Neuron (in vitro differentiated cells): ENCODE results near the gene TPR.

Experiments
- H2AFZ ChIP-seq: one replicate; pipeline ENCODE4 v1.6.1; 2013; ENCODE audit warnings: low read depth, mild to moderate bottlenecking, inconsistent platforms, low read length, moderate library complexity
- H3K27me3 ChIP-seq: one replicate; pipeline ENCODE4 v1.6.1; 2013; ENCODE audit warnings: low read length; ENCODE audit not compliant: insufficient read depth
- H3K36me3 ChIP-seq: one replicate; pipeline ENCODE4 v1.6.1; 2013; ENCODE audit warnings: low read length; ENCODE audit not compliant: insufficient read depth
- H3K4me1 ChIP-seq: one replicate; pipeline ENCODE4 v1.6.1; 2013; ENCODE audit warnings: low read length; ENCODE audit not compliant: insufficient read depth
- H3K4me3 ChIP-seq: 2 replicates; pipeline ENCODE4 v1.5.1; 2013; ENCODE audit warnings: mild to moderate bottlenecking, low read length, moderate library complexity
- H3K9me3 ChIP-seq: one replicate; pipeline ENCODE4 v1.6.1; 2013; ENCODE audit warnings: low read length

The TPR gene

GRCh38 chr1:186297439-186298045 is 77.5 kb downstream of the TPR start:
- Histone ChIP-seq H3K9me3 (no peaks in the 10 kb centered on the region), H3K27me3 (no peaks in the 10 kb centered on the region), H3K4me3 (no peak overlapping the region), H3K36me3 (no peaks in the 10 kb centered on the region), H2AFZ (no peak overlapping the region), H3K4me1 (no peaks in the 10 kb centered on the region)

DNA sequence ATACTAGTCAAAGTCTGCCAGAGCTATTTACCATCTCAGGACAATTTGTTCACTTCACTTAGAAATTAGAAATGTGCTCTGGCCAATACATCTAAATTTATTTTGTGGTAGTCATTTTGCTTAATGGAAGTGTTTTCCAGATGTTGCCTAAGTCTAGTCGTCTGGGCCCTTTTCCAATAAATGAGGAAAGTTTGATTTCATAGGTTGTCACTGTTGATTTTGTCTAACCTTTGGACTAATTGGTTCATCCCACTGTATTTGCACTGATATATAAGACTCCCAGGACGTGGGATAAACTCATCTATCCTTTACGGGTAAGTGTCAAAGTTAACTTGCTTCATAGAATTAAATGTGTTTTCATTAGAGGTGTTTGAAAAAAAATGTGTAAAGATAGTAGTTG is 79.1 kb downstream of the TPR start, which contains the start of gene PRG4:
PRG4 (plus strand) TSS at position 300 of the 400 bp plus-strand sequence.
- no peak within 1 kb of the TSS for H3K4me3 ChIP-seq
- H3K27me3 ChIP-seq, result no peaks in the 10 kb centered on the region
- H3K4me1 ChIP-seq, result no peaks in the 10 kb centered on the region
- no peak within 1 kb of the TSS for H2AFZ ChIP-seq
- H3K9me3 ChIP-seq, result no peaks in the 10 kb centered on the region
- H3K36me3 ChIP-seq, result no peaks in the 10 kb centered on the region

DNA sequence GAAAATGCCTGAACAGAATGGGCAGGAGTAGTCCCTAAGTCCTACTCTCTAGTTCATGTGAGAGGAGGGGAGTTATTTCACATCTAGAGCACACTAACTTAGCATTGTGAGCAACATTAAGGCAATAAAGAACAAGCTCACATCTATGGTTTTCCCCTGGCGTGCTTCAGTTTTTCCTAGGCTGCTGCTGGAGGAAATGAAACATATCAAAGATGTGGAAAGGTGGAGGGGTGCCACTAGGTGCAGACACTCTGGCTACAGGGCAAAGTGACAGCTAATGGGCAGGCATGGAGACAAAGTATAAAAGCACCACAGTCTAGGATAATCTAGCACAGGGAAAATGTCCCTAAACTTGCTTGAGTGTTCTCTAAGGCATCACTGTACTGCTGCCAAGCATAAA is 82.2 kb downstream of the TPR start:
- Histone ChIP-seq H2AFZ (no peak overlapping the region), H3K27me3 (peaks cover under 1% of the 10 kb centered on the region), H3K9me3 (no peaks in the 10 kb centered on the region), H3K4me1 (no peaks in the 10 kb centered on the region), H3K4me3 (no peak overlapping the region), H3K36me3 (no peaks in the 10 kb centered on the region)

DNA sequence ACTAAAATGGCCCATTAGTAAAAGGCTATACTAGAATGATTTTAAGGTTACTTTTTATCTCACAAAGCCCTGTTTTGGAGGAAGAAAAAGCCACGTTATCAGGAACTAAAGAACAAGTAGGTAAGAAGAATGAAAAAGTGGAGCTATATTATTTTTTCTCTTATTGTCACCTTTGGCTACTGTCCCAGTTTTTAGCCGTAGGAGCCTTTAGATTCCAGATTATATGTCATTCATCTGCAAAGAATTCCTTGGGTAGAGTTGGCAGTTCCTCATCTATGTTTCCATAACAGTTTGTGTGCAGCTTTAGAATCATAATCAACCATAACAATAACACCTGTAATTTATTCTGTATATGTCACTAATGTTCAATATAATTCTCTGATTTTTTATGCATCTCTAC is 83.8 kb downstream of the TPR start:
- peaks cover 2% of the 10 kb centered on the region for H3K27me3 ChIP-seq
- H3K36me3 ChIP-seq, result no peaks in the 10 kb centered on the region
- H3K4me3 ChIP-seq, result no peak overlapping the region
- H2AFZ ChIP-seq, result no peak overlapping the region
- no peaks in the 10 kb centered on the region for H3K4me1 ChIP-seq
- H3K9me3 ChIP-seq, result no peaks in the 10 kb centered on the region

DNA sequence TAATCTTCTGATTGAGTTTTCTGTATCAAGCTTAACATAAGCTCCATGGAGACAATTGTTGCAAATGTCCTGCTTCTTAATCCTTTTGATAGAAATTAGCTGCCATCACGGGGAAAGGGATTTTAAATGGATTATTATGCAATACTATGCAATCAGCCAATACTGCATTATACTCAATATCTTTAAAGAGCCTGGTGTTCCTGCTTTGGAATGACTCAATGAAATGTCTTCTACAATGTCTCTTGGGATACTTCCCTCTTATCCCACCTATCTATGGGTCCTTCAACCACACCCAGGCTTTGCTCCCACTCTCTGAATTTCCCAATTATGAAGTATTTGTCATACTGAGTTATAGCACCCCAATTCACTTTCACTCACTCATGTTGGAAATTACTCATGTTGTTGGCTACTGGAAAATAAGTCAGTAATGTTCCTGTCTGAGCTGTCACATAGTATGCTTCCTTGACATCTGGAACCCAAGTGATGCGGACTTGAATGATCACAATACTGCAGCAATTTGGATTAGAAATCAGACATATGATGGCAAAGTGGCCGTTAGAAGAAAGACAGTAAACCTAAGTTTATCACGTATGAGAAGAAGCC is 85.0 kb downstream of the TPR start:
- Histone ChIP-seq H3K27me3 (peaks cover 2% of the 10 kb centered on the region), H3K36me3 (no peaks in the 10 kb centered on the region), H3K9me3 (no peaks in the 10 kb centered on the region), H2AFZ (no peak overlapping the region), H3K4me1 (no peaks in the 10 kb centered on the region), H3K4me3 (no peak overlapping the region)

GRCh38 chr1:186286615-186287315 is 88.3 kb downstream of the TPR start:
- Histone ChIP-seq H3K36me3 (no peaks in the 10 kb centered on the region), H3K4me1 (no peaks in the 10 kb centered on the region), H3K27me3 (peaks cover 2% of the 10 kb centered on the region), H2AFZ (no peak overlapping the region), H3K9me3 (no peaks in the 10 kb centered on the region), H3K4me3 (no peak overlapping the region)

DNA sequence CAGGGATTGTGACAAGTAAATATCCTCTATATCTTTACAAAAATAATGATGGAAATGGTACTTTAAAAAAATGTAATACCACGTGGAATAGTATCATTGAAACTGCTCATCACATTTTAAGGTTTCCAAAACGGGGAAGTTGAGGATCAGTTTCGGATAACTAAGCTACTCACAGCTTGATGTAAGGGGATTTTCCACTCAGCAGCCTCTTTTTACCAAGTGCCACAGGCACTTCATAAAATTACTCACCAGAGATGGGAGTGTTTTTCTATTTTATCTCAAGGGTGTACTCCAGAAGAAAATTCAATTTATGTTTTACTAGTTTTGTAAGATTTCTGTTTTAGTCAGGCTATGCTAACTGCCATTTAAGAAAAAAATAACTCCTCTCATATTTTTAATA is 91.7 kb downstream of the TPR start:
- H3K9me3 ChIP-seq, result no peaks in the 10 kb centered on the region
- H3K36me3 ChIP-seq, result no peaks in the 10 kb centered on the region
- H3K27me3 ChIP-seq, result peaks cover 2% of the 10 kb centered on the region
- H3K4me3 ChIP-seq, result no peak overlapping the region
- H3K4me1 ChIP-seq, result no peaks in the 10 kb centered on the region
- no peak overlapping the region for H2AFZ ChIP-seq

DNA sequence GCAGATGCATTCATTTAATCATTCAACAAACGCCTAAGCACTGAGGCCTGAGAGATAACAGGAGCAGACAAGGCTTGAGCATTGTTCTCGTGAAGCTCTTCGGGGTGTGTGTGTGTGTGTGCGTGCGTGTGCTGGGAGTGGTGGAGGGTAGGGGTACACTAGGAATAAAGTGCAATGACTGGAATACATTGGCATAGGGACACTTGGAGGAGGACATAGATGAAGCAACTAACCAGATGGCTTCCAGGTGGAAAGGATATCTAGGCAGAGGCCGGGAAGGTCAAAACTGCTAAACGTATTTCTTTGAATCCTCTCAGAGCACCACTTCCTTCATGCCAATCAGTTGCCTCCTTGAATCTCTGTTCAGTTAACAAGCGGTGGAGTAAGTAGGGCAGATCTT is 92.6 kb downstream of the TPR start:
- H3K4me3 ChIP-seq, result no peak overlapping the region
- no peaks in the 10 kb centered on the region for H3K36me3 ChIP-seq
- no peaks in the 10 kb centered on the region for H3K9me3 ChIP-seq
- H3K27me3 ChIP-seq, result no peaks in the 10 kb centered on the region
- H3K4me1 ChIP-seq, result no peaks in the 10 kb centered on the region
- H2AFZ ChIP-seq, result no peak overlapping the region

- Histone ChIP-seq H2AFZ (no peak overlapping the region), H3K9me3 (no peaks in the 10 kb centered on the region), H3K4me3 (no peak overlapping the region), H3K36me3 (no peaks in the 10 kb centered on the region), H3K4me1 (no peaks in the 10 kb centered on the region), H3K27me3 (no peaks in the 10 kb centered on the region)
These were observed 99.2 kb downstream of the TPR start for GRCh38 chr1:186275822-186276221.

GRCh38 chr1:186272486-186272885 is 102.6 kb downstream of the TPR start:
- no peaks in the 10 kb centered on the region for H3K4me1 ChIP-seq
- no peak overlapping the region for H3K4me3 ChIP-seq
- no peak overlapping the region for H2AFZ ChIP-seq
- no peaks in the 10 kb centered on the region for H3K9me3 ChIP-seq
- H3K27me3 ChIP-seq, result no peaks in the 10 kb centered on the region
- H3K36me3 ChIP-seq, result no peaks in the 10 kb centered on the region

GRCh38 chr1:186271032-186271431 is 104.0 kb downstream of the TPR start:
- no peaks in the 10 kb centered on the region for H3K36me3 ChIP-seq
- H2AFZ ChIP-seq, result no peak overlapping the region
- no peaks in the 10 kb centered on the region for H3K27me3 ChIP-seq
- H3K9me3 ChIP-seq, result no peaks in the 10 kb centered on the region
- H3K4me1 ChIP-seq, result no peaks in the 10 kb centered on the region
- H3K4me3 ChIP-seq, result no peak overlapping the region
